HUES48 (cell line): Measurements from ENCODE around the gene LAMC3.

ENCODE experiments used
- H3K27ac ChIP-seq: one replicate; pipeline ENCODE4 v1.7.0; 2013; ENCODE audit warnings: low read depth, low read length, inconsistent platforms
- H3K27me3 ChIP-seq: 2 replicates; pipeline ENCODE4 v1.6.1; 2013; ENCODE audit warnings: mild to moderate bottlenecking, low read length; ENCODE audit not compliant: control insufficient read depth, insufficient read depth
- H3K36me3 ChIP-seq: 2 replicates; pipeline ENCODE4 v1.6.1; 2013; ENCODE audit warnings: low read length; ENCODE audit not compliant: control insufficient read depth, insufficient read depth
- H3K4me1 ChIP-seq: 2 replicates; pipeline ENCODE4 v1.6.1; 2013; ENCODE audit warnings: mild to moderate bottlenecking, low read length; ENCODE audit not compliant: control insufficient read depth, insufficient read depth
- H3K4me3 ChIP-seq: 2 replicates; pipeline ENCODE4 v1.5.1; 2013; ENCODE audit warnings: mild to moderate bottlenecking, low read depth, low read length
- H3K9ac ChIP-seq: 2 replicates; pipeline ENCODE4 v1.6.1; 2013; ENCODE audit warnings: mild to moderate bottlenecking, low read depth, low read length, moderate library complexity
- H3K9me3 ChIP-seq: 2 replicates; pipeline ENCODE4 v1.6.1; 2013; ENCODE audit warnings: low read length; ENCODE audit not compliant: control insufficient read depth, insufficient read depth

LAMC3 gene

DNA sequence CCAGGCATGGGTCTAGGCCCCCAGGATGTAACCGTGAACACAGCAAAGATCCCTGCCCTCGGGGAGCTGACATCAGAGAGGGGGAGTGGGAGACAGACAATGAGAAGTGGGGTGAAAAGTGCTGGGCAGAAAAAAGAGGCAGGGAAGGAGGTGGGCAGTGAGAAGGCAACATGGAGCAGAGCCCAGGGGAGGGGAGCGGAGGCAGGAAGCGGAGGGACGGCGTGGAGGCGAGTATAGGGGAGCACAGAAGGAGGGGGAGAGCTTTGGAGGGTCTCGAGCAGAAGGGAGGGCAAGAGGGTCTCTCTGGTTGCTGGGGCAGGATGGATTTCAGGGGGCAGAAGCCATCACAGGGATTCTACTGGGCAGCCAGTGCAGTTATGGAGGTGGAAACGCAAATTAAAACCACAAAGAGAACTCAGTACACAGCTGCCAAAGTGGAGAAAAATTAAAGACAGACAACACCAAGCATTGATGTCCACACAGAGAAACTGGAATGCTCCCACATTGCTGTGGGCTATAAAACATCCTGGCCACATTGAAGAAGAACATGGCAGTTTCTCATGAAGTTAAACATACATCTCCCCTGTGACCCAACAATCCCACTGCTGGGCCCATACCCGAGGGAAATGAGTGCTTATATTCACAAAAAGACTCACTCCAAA, 21.1 kb upstream of the LAMC3 start:
- Histone ChIP-seq H3K36me3 (no peaks in the 10 kb centered on the region), H3K27ac (no peak overlapping the region), H3K9me3 (no peaks in the 10 kb centered on the region), H3K9ac (no peak overlapping the region), H3K4me3 (no peak overlapping the region), H3K27me3 (no peaks in the 10 kb centered on the region), H3K4me1 (peaks cover 14% of the 10 kb centered on the region; the same call in 1 of the 2 replicates)

DNA sequence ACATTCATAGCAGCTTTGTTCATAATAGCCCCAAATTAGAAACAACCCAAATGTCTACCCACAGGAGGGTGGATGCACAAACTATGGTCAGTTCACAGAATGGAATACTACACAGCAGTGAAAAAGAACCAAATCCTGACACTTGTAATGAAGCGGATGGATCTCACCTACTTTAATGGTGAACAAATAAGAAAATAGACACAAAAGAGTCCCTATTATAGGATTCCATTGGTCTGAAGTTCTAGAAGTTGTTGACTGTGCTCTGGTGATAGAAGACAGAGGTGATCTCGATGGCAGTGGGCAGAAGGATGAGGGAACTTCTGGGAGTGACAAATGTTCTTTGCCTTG, 20.6 kb upstream of the LAMC3 start:
- Histone ChIP-seq H3K9me3 (no peaks in the 10 kb centered on the region), H3K36me3 (no peaks in the 10 kb centered on the region), H3K9ac (no peak overlapping the region), H3K27ac (no peak overlapping the region), H3K27me3 (no peaks in the 10 kb centered on the region), H3K4me1 (peaks cover 14% of the 10 kb centered on the region; the same call in 1 of the 2 replicates), H3K4me3 (no peak overlapping the region)

DNA sequence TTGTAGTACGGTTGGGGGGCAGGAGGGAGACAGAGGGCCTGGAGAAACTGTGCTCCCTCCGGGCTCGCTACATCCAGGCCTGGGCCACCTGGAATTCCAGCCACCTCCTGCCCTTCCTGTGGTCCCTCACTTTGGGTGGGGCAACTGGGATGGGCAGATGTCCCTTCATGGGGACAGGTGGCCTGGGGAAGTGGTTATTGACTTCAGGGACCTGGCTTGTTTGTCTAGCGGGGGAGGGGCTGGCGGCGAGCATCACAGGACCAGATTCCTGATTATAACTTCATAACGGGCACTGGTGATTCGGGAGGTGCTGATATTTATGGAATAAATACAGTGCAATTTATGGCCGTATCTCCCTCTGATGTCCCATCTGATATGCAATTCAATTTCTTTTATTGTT, 20.1 kb upstream of the LAMC3 start:
- H3K27ac ChIP-seq, result no peak overlapping the region
- no peaks in the 10 kb centered on the region for H3K36me3 ChIP-seq
- H3K9ac ChIP-seq, result no peak overlapping the region
- peaks cover 14% of the 10 kb centered on the region; the same call in 1 of the 2 replicates for H3K4me1 ChIP-seq
- H3K9me3 ChIP-seq, result no peaks in the 10 kb centered on the region
- no peaks in the 10 kb centered on the region for H3K27me3 ChIP-seq
- no peak overlapping the region for H3K4me3 ChIP-seq

DNA sequence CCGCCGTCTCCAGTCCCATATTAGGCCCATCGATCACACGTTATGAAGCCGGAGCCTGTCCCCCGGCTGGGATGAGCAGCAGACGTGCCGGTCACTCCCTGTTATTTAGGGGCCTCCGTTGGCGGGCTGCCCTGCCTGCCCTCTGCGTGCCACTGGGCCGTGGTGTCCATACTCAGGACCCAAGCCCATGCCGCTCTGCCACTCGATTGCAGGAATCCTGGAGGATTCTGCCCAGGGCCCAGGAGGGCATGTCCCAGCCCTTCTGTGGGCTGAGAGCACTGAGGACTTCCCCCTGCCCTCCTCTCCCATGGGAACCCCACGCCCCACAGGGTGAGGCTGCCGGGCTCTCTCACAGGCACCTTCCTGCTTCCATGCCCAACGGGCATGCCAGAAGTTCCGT, 19.6 kb upstream of the LAMC3 start:
- Histone ChIP-seq H3K9ac (no peak overlapping the region), H3K36me3 (no peaks in the 10 kb centered on the region), H3K4me3 (no peak overlapping the region), H3K9me3 (no peaks in the 10 kb centered on the region), H3K27me3 (no peaks in the 10 kb centered on the region), H3K4me1 (peaks cover 14% of the 10 kb centered on the region; the same call in 1 of the 2 replicates), H3K27ac (no peak overlapping the region)

DNA sequence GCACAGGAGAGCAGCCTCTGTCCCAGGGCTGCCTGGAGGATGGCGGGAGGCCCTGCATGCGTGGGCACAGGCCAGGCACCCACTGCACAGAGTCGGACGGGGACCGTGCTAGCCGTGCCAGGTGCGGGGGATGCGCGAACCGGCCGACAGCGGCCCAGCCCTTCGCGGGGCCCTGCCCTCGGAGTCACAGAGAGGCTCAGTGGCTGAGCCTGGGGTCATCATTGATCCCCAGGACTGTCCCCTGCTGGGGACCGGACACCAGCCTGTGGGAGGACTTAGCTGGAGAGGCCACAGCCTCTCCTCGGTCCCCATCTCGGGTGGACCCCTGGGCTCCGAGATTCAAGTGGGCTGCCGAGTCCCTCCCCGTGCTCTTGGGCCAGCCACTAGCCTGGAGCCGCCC, 19.1 kb upstream of the LAMC3 start:
- H3K4me1 ChIP-seq, result peaks cover 14% of the 10 kb centered on the region; the same call in 1 of the 2 replicates
- H3K36me3 ChIP-seq, result no peaks in the 10 kb centered on the region
- no peaks in the 10 kb centered on the region for H3K27me3 ChIP-seq
- no peak overlapping the region for H3K4me3 ChIP-seq
- no peak overlapping the region for H3K27ac ChIP-seq
- no peak overlapping the region for H3K9ac ChIP-seq
- H3K9me3 ChIP-seq, result no peaks in the 10 kb centered on the region

DNA sequence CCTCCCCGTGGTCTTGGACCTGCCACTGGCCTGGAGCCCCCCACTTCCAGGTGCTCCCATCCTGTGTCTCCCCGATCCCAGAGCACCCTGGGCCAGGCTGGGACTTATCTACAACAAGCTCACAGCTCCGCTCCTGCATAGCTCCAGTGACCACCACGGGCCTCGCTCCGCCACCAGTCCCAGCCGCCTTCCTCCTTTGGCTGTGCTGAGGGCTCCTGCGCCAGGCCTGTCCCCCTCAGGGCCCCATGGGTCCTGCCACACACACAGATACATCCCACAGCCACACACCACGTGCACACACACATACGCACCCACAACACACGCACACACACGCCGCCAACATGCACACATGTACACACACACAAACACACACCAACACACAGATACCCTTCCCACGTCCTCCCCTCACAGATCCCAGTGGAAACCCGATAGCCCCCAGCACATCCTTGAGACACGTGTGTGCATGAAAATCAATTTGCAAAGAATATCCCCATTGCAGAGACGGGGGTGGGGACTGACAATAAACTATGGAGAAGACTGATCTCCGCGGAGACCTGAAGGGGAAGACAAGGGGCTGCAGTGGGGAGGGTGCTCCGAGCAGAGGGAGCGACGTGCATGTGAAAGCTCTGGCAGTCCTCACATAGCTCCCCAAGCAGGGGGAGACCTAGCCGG, 18.5 kb upstream of the LAMC3 start:
- Histone ChIP-seq H3K9me3 (no peaks in the 10 kb centered on the region), H3K36me3 (no peaks in the 10 kb centered on the region), H3K4me3 (no peak overlapping the region), H3K27ac (no peak overlapping the region), H3K27me3 (no peaks in the 10 kb centered on the region), H3K9ac (no peak overlapping the region), H3K4me1 (peaks cover 18% of the 10 kb centered on the region)

DNA sequence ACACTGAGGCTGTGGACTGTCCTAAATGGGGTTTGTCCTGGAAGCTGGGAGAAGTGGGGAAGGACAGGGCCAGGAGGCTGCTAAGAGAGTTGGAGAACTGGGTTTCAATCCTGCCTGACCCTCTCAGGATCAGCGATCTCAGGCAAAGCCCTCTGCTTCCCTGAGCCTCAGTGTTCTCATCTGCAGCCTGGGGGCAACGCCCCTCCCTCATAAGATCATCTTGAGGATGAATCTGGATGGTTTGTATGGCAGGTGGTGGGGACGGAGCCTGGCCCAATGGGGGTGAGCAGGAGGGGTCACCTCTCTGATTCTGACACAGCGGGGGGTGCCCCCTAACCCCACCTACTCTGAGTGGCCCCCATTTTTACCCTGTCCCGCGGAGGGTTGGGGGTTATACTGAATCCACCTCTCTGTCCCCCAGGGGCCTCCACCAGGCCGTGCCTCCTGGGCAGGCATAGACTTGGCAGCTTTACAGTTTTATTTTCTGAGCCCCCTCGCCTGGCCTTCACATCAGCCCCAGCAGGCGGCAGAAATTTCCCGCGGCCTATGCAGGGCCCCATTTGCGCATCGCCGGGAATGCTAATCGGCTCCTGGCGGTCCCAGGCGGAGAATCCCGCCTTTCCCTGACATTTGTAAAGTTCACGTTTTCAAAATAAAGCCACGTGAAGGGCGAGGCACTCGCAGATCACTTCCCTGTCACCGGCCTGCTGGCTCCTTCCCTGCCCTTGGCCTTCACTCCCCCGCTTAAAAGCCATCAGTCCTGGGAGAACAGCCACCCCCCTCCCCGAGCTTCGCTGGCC, 17.8 kb upstream of the LAMC3 start:
- Histone ChIP-seq H3K36me3 (no peaks in the 10 kb centered on the region), H3K27me3 (no peaks in the 10 kb centered on the region), H3K27ac (no peak overlapping the region), H3K9me3 (no peaks in the 10 kb centered on the region), H3K9ac (no peak overlapping the region), H3K4me1 (peaks cover 25% of the 10 kb centered on the region), H3K4me3 (no peak overlapping the region)

DNA sequence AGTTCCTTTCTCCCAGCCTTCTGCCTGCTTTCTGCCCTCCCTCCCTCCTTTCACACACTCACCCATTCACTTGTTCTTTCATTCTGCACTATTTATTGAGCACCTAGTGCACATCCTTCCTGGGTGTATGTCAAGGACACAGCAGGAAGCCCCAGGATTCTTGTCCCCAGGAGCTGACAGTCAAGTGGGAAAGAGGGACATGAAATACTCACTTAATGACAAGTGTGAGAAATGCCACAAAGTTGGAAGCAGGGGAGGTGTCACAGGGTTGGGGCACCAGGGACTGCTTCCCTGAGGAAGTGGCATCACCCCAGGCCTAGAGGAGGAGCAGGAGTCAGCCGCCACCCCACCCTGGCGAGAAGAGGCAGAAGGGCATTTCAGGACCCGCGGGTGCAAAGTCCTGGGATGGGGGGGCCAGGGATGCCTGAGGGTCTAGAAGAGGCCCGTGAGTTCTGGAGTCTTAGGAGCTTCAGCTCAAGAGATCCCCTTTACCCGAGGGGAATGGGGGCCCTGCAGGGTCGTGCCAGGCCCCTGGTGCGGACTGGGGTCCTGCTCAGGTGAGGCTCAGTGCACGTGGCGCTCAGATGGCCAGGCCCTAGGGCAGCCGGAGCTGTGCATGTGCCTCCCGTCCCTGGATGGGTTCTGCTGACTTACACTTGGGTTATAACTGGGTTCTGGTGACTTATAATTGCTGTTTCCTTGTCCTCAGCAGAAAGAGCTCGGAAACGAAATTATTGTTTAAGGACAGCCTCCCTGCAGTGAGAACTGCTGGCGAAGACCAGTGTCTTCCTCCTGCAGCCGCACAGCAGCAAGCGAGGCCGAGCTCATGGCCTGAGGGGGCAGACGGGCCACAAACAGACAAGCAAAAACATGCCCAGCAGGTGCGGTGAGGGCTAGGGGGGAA, 16.9 kb upstream of the LAMC3 start:
- Histone ChIP-seq H3K4me3 (no peak overlapping the region), H3K27ac (no peak overlapping the region), H3K27me3 (no peaks in the 10 kb centered on the region), H3K4me1 (peaks cover 25% of the 10 kb centered on the region), H3K36me3 (no peaks in the 10 kb centered on the region), H3K9me3 (no peaks in the 10 kb centered on the region), H3K9ac (no peak overlapping the region)

DNA sequence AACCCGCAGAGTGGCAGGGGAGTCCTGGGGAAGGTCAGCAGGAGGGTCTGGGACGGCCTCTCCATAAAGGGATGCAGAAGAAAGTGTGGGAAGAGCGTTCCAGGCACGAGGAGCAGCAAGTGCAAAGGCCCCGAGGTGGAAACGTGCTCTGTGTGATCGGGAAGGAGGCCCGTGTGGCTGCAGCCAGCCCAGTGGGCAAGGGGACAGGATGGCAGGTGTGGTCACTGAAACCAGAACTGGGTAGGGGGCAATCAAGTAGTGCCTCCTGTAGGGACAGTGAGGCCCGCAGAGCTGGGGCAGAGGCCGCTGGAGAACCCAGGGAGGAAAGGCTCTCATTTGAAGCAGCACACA, 16.3 kb upstream of the LAMC3 start:
- no peak overlapping the region for H3K27ac ChIP-seq
- H3K4me1 ChIP-seq, result peaks cover 25% of the 10 kb centered on the region
- H3K36me3 ChIP-seq, result no peaks in the 10 kb centered on the region
- no peak overlapping the region for H3K4me3 ChIP-seq
- H3K9ac ChIP-seq, result no peak overlapping the region
- no peaks in the 10 kb centered on the region for H3K9me3 ChIP-seq
- no peaks in the 10 kb centered on the region for H3K27me3 ChIP-seq

DNA sequence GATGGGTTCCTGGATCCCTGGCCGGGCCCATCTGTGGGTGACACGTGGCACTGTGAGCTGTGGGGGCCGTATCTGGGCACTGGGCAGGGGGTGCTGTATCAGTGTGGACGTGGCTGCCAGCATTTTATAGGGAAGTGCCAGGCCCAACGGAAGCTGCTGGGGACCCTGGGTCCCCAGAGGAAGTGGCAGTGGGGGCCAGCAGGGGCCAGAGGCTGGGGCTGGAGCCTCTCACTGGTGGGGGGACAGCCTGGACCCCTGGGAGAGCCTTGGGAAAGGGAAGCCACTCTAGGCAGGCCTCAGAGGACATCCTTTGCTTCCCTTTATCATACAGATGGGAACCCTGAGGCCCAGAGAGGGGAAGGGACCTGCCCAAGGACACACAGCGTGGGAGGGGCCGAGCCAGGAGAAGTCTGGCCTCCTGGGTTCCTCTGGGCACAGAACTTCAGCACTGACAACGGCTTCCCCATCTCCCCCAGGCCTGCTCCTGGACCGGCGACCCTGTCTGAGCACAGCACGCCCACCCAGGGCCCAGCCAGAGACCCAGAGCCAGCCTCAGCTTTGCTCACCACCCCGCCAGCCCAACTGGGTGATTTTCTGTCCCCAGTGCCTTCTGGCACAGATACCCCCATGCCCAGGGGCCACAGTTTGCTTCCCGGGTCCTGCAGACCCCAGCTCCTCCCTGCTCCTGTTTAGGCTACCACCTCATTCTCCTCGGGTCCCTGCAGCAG, 15.5 kb upstream of the LAMC3 start:
- no peaks in the 10 kb centered on the region for H3K36me3 ChIP-seq
- H3K9ac ChIP-seq, result no peak overlapping the region
- H3K27me3 ChIP-seq, result no peaks in the 10 kb centered on the region
- H3K4me1 ChIP-seq, result peaks cover 25% of the 10 kb centered on the region
- no peak overlapping the region for H3K27ac ChIP-seq
- no peak overlapping the region for H3K4me3 ChIP-seq
- H3K9me3 ChIP-seq, result no peaks in the 10 kb centered on the region
